Erythroblast (primary cell): ENCODE measurements around the gene NSF.

Experiments
- GATA1 ChIP-seq: IDR thresholded peaks from 2 replicates; pipeline ENCODE4 v1.6.1; 2011; ENCODE audit warnings: low read depth, mild to moderate bottlenecking, control low read depth, low read length, moderate library complexity
- POLR2A ChIP-seq: IDR thresholded peaks from 2 replicates; pipeline ENCODE4 v1.6.1; 2011; ENCODE audit warnings: mild to moderate bottlenecking, low read length

GRCh38 chr17:46758614-46759013 is 168.1 kb downstream of the NSF start:
- TF ChIP-seq POLR2A (no peak), GATA1 (no peak)
